Endothelial cell of umbilical vein (primary cell): ENCODE results near the gene JMJD8. TPM values are rescaled to one million over a fixed set of nuclear protein-coding genes. Genes with fewer than 3 reads are reported as not detected.

Experiments used
- BruUV-seq: library from RNA; stranded (reverse); fragments of 400-500 nt; replicated peaks from 2 replicates; lab custom pipeline; 2021; lab: Mats Ljungman, UMichigan
- CTCF ChIA-PET: fragments of 300-600, 350-600 bp; sonication (Branson Sonifier 250); formaldehyde crosslinking; loops from one replicate; lab custom pipeline; 2021; ENCODE audit warnings: antibody characterized with exemption, inconsistent platforms; lab: Charles Lee
- POLR2A ChIA-PET: fragments of 300-600, 350-600 bp; sonication (Branson Sonifier 250); formaldehyde crosslinking; loops from one replicate; lab custom pipeline; 2021; ENCODE audit warnings: antibody characterized with exemption, inconsistent platforms; lab: Charles Lee
- DNase-seq: peaks from one replicate; pipeline ENCODE4 v3.0.0-alpha.2; 2011; ENCODE audit warnings: low read depth, low spot score
- FAIRE-seq: peaks from 2 replicates; lab custom pipeline; 2011; peaks lifted over from hg19 to GRCh38; lab: Jason Lieb, UNC
- H2AFZ ChIP-seq: 2 replicates; pipeline ENCODE4 v1.6.0; 2012; ENCODE audit warnings: low read depth, low read length, control low read depth, inconsistent platforms
- H3K27ac ChIP-seq: 2 replicates; pipeline ENCODE4 v1.5.1; 2011; ENCODE audit warnings: low read depth, mild to moderate bottlenecking, control low read depth, low read length, moderate library complexity; ENCODE audit not compliant: insufficient read depth
- H3K27me3 ChIP-seq, 2 experiments: 2 replicates each; pipeline versions ENCODE4 v1.6.0 to v1.6.1; 2011; ENCODE audit warnings: low read length in 2 of 2, mixed read lengths in 1 of 2; ENCODE audit not compliant: control insufficient read depth in 2 of 2, insufficient read depth in 2 of 2
- H3K36me3 ChIP-seq, 2 experiments: 2 replicates in 1 of 2; 3 replicates in 1 of 2; pipeline ENCODE4 v1.5.1; 2011; ENCODE audit warnings: low read length in 2 of 2, mild to moderate bottlenecking in 1 of 2, moderate library complexity in 1 of 2; ENCODE audit not compliant: control insufficient read depth in 2 of 2, insufficient read depth in 2 of 2; ENCODE audit errors: extremely low read depth in 1 of 2
- H3K4me1 ChIP-seq: 3 replicates; pipeline ENCODE4 v1.5.1; 2011; ENCODE audit warnings: mild to moderate bottlenecking, low read length; ENCODE audit not compliant: control insufficient read depth, insufficient read depth; ENCODE audit errors: extremely low read depth
- H3K4me2 ChIP-seq: 2 replicates; pipeline ENCODE4 v1.6.1; 2011; ENCODE audit warnings: low read length, control low read depth, mixed read lengths; ENCODE audit not compliant: insufficient read depth
- H3K4me3 ChIP-seq, 3 experiments: fragments of 200-600 bp in 1 of 3; sonication (generic), shearing (Covaris generic) in 1 of 3; replicated peaks in 1 of 3; 2 replicates each; pipeline ENCODE4 v1.5.1; 2011 to 2016; ENCODE audit warnings: control low read depth in 3 of 3, low read length in 3 of 3, mild to moderate bottlenecking in 2 of 3, inconsistent platforms in 1 of 3, low read depth in 1 of 3, moderate library complexity in 1 of 3; ENCODE audit not compliant: insufficient read depth in 1 of 3
- H3K79me2 ChIP-seq: 2 replicates; pipeline ENCODE4 v1.6.0; 2012; ENCODE audit warnings: low read length, inconsistent platforms; ENCODE audit not compliant: control insufficient read depth, insufficient read depth
- H3K9ac ChIP-seq: replicated peaks from 2 replicates; pipeline ENCODE3; 2011; ENCODE audit warnings: low read length, control low read depth; ENCODE audit not compliant: insufficient read depth; ENCODE audit errors: extremely low read depth
- H3K9me1 ChIP-seq: replicated peaks from 3 replicates; pipeline ENCODE4 v1.6.0; 2011; ENCODE audit warnings: mild to moderate bottlenecking, low read length; ENCODE audit not compliant: control insufficient read depth, insufficient read depth; ENCODE audit errors: extremely low read depth
- H3K9me3 ChIP-seq: replicated peaks from 2 replicates; pipeline ENCODE4 v1.5.1; 2012; ENCODE audit warnings: low read length, inconsistent platforms; ENCODE audit not compliant: control insufficient read depth, insufficient read depth
- H4K20me1 ChIP-seq: replicated peaks from 2 replicates; pipeline ENCODE3; 2011; ENCODE audit warnings: mild to moderate bottlenecking, low read length; ENCODE audit not compliant: control insufficient read depth, insufficient read depth; ENCODE audit errors: extremely low read depth
- EZH2 ChIP-seq: IDR thresholded peaks from 2 replicates; pipeline ENCODE4 v1.6.1; 2012; ENCODE audit warnings: borderline replicate concordance, low read depth, mild to moderate bottlenecking, moderate library complexity, low read length, inconsistent platforms; ENCODE audit not compliant: severe bottlenecking
- FOS ChIP-seq: IDR thresholded peaks from 2 replicates; pipeline ENCODE4 v1.6.1; 2011; ENCODE audit warnings: mild to moderate bottlenecking, low read length, moderate library complexity, borderline replicate concordance; ENCODE audit not compliant: insufficient read depth
- GATA2 ChIP-seq: IDR thresholded peaks from 2 replicates; pipeline ENCODE4 v1.7.0; 2011; ENCODE audit warnings: low read depth, mild to moderate bottlenecking, moderate library complexity, mixed read lengths, low read length; ENCODE audit not compliant: insufficient read length, insufficient read depth
- JUN ChIP-seq: IDR thresholded peaks from 2 replicates; pipeline ENCODE4 v1.6.1; 2011; ENCODE audit warnings: borderline replicate concordance, low read depth; ENCODE audit not compliant: insufficient read length, insufficient read depth
- MYC ChIP-seq: IDR thresholded peaks from one replicate; pipeline ENCODE4 v1.6.1; 2011; ENCODE audit warnings: mild to moderate bottlenecking, low read depth, low read length
- POLR2A ChIP-seq: IDR thresholded peaks from 2 replicates; pipeline ENCODE4 v1.6.1; 2012; ENCODE audit warnings: low read depth, mild to moderate bottlenecking, control low read depth, low read length
- POLR2AphosphoS5 ChIP-seq: IDR thresholded peaks from 2 replicates; pipeline ENCODE4 v1.6.1; 2012; ENCODE audit warnings: low read depth, mild to moderate bottlenecking, control low read depth, low read length, moderate library complexity; ENCODE audit not compliant: insufficient read depth
- dilution Hi-C: fragments of 300-500 bp; cut with MboI; formaldehyde crosslinking; loops from one replicate; pipeline ENCODE4 v1.15.0; 2019; ENCODE audit warnings: low sequenced_read_pairs; ENCODE audit not compliant: extremely low pct_ligation_motif_present
- intact Hi-C: fragments of 100-400 bp; cut with micrococcal nuclease; formaldehyde crosslinking; loops from one replicate; pipeline ENCODE4 v1.10.0; 2022
- polyA plus RNA-seq, 4 experiments: library from polyadenylated mRNA; depleted of rRNA in 3 of 4; stranded (reverse) in 3 of 4; unstranded in 1 of 4; fragments of >200 nt; gene quantifications; 2 replicates each; pipeline versions ENCODE4 v1.2.1 to v1.2.3, GENCODE V29; 2011 to 2012; ENCODE audit warnings: missing spikeins in 1 of 4
- total RNA-seq: library from RNA; stranded (reverse); gene quantifications from 2 replicates; pipeline ENCODE4 v1.2.3, GENCODE V29; 2021
- TF ChIP-seq, protein P1 (sequence below), 2 donors: IDR thresholded peaks; 1 replicate in 1 of 2; 2 replicates in 1 of 2; pipeline ENCODE4 v1.5.1; 2011; ENCODE audit warnings: low read length in 2 of 2, mild to moderate bottlenecking in 2 of 2, moderate library complexity in 2 of 2, control low read depth in 1 of 2, inconsistent platforms in 1 of 2, low read depth in 1 of 2; ENCODE audit not compliant: insufficient read depth in 1 of 2; ENCODE audit errors: extremely low read depth in 1 of 2
- TF ChIP-seq, protein P2 (sequence below): IDR thresholded peaks from 2 replicates; pipeline ENCODE4 v1.6.1; 2011; ENCODE audit not compliant: insufficient read depth, insufficient read length

Gene JMJD8
- total and polyA plus RNA-seq, 2 donors (not counting 3 experiments of a cell fraction or from before 2014, with no cell fraction given), result 55.1 to 102 TPM

GRCh38 chr16:721765-722540 lies 37.8 kb upstream of the JMJD8 start:
- Histone ChIP-seq H3K4me1 (peaks cover 17% of the 10 kb centered on the region), H3K9me1 (no peaks in the 10 kb centered on the region), H4K20me1 (no peaks in the 10 kb centered on the region), H3K9ac (no peak overlapping the region), H3K79me2 (no peaks in the 10 kb centered on the region), H3K4me3 (peak overlapping the region in 1 of 3 experiments; percentile 56), H3K36me3 (no peaks in the 10 kb centered on the region), H2AFZ (no peak overlapping the region), H3K27ac (no peak overlapping the region), H3K27me3 (no peaks in the 10 kb centered on the region), H3K9me3 (no peaks in the 10 kb centered on the region), H3K4me2 (peak overlapping the region; percentile 58)
- ChIA-PET CTCF (interaction anchor here (0.7 to 2.6 kb wide), 6 partner anchors 10 to 66 kb away, joined by 3 to 17 read pairs (median 5); partner anchors contain the start of genes CHTF18, RPUSD1 and WDR24), POLR2A (interaction anchor here (1.4 kb wide), 1 partner anchor 15 kb away, joined by 3 read pairs; no protein-coding TSS in a partner anchor)
- dilution Hi-C loops (no loop called here), intact Hi-C loops (no loop called here)
- no peak for FAIRE-seq
- TF ChIP-seq JUN (no peak), MYC (no peak), POLR2AphosphoS5 (no peak), FOS (no peak), POLR2A (no peak), EZH2 (no peak), GATA2 (no peak)
- TF ChIP-seq, protein P1, sequence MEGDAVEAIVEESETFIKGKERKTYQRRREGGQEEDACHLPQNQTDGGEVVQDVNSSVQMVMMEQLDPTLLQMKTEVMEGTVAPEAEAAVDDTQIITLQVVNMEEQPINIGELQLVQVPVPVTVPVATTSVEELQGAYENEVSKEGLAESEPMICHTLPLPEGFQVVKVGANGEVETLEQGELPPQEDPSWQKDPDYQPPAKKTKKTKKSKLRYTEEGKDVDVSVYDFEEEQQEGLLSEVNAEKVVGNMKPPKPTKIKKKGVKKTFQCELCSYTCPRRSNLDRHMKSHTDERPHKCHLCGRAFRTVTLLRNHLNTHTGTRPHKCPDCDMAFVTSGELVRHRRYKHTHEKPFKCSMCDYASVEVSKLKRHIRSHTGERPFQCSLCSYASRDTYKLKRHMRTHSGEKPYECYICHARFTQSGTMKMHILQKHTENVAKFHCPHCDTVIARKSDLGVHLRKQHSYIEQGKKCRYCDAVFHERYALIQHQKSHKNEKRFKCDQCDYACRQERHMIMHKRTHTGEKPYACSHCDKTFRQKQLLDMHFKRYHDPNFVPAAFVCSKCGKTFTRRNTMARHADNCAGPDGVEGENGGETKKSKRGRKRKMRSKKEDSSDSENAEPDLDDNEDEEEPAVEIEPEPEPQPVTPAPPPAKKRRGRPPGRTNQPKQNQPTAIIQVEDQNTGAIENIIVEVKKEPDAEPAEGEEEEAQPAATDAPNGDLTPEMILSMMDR (IDR thresholded peaks at IDR 0.05; ENCODE audit: extremely low read depth in 1 of 2, insufficient read depth in 1 of 2, low read depth in 1 of 2, low read length in 2 of 2), result no peak
- TF ChIP-seq, protein P2, sequence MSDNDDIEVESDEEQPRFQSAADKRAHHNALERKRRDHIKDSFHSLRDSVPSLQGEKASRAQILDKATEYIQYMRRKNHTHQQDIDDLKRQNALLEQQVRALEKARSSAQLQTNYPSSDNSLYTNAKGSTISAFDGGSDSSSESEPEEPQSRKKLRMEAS, result no peak
- no peak for DNase-seq
- BruUV-seq, result no TSS peak
